ENCODE results near the gene GABRA5. TPM values are rescaled to one million over a fixed set of nuclear protein-coding genes. Genes with fewer than 3 reads are reported as not detected.

GABRA5 gene
- total and polyA plus RNA-seq, 10 of the 15 experiments (the other 5 are each of a cell fraction or from before 2014, with no cell fraction given) = 0.10 TPM; not detected in 9

- no peaks in the 10 kb centered on the region for H3K79me2 ChIP-seq (ENCODE audit: control insufficient read depth, insufficient read depth, low read length)
- no peak overlapping the region for H3K9ac ChIP-seq (ENCODE audit: control insufficient read depth, insufficient read depth, low read length)
- H3K4me2 ChIP-seq (ENCODE audit: control insufficient read depth, insufficient read depth) = no peak overlapping the region
- in situ Hi-C loops (cut with MboI) = loop anchor here (10.0 kb wide), 1 partner anchor 57 kb away; no protein-coding TSS in a partner anchor
- ChIA-PET CTCF (no interaction called here), RAD21 (ENCODE audit: unreplicated experiment) (no interaction called here), SMC1A (ENCODE audit: uncharacterized antibody, unreplicated experiment) (no interaction called here), POLR2A (no interaction called here)
- FAIRE-seq = no peak
- no peak overlapping the region for H3K4me3 ChIP-seq
- H3K9me3 ChIP-seq (replicated peaks; ENCODE audit: control insufficient read depth, insufficient read depth, low read length) = no peaks in the 10 kb centered on the region; the same call in 2 of the 3 replicates
- H2AFZ ChIP-seq (ENCODE audit: control insufficient read depth, low read depth, low read length) = no peak overlapping the region
- no peaks in the 10 kb centered on the region for H3K36me3 ChIP-seq (ENCODE audit: control insufficient read depth in 2 of 2, insufficient read depth in 2 of 2, low read length in 1 of 2)
- no peaks in the 10 kb centered on the region for H3K27me3 ChIP-seq (replicated peaks in 1 of 2; ENCODE audit: control insufficient read depth in 2 of 2, insufficient read depth in 2 of 2, low read length in 1 of 2)
- BruUV-seq (replicated peaks) = no TSS peak
- H4K20me1 ChIP-seq (ENCODE audit: control insufficient read depth, insufficient read depth) = no peaks in the 10 kb centered on the region
- H3K27ac ChIP-seq (ENCODE audit: control insufficient read depth, insufficient read depth) = no peak overlapping the region
- no peak for DNase-seq (ENCODE audit: low read depth, low spot score)
- no peak for ATAC-seq
- intact Hi-C loops (cut with micrococcal nuclease; ENCODE audit: unreplicated experiment) = no loop called here
- TF ChIP-seq JUND (IDR thresholded peaks at IDR 0.05; ENCODE audit: low read depth, low read length) (no peak), SUPT20H (IDR thresholded peaks at IDR 0.05; ENCODE audit: borderline replicate concordance, control insufficient read depth, low read depth, low read length) (no peak), NR2C1 (IDR thresholded peaks at IDR 0.05) (no peak), CBX3 (IDR thresholded peaks at IDR 0.05; ENCODE audit: borderline replicate concordance, low read depth) (no peak), PAX8 (IDR thresholded peaks at IDR 0.05) (no peak), SREBF1 (IDR thresholded peaks at IDR 0.05; ENCODE audit: low read length) (no peak), ZBTB11 (CRISPR knock-in tag; IDR thresholded peaks at IDR 0.05) (no peak)
- 41% methylated on average over 10 of the region's 10 CpGs for WGBS (ENCODE audit: insufficient coverage, insufficient replicate concordance, low lambda C conversion rate, missing lambda C conversion rate)
- no peaks in the 10 kb centered on the region for H3K4me1 ChIP-seq (ENCODE audit: control insufficient read depth, insufficient read depth, low read length)
These were observed 25.3 kb upstream of the GABRA5 start for GRCh38 chr15:26841514-26841913.

All from GM12878 (cell line).